HepG2 (cell line): ENCODE data around the gene ARIH2. TPM values are rescaled to one million over a fixed set of nuclear protein-coding genes. Genes with fewer than 3 reads are reported as not detected.

Source experiments
- ATAC-seq: fragments of 200-7000 bp; cut with Tn5 transposase; 3 replicates; pipeline ENCODE4 v1.9.1; 2020; ENCODE audit warnings: mild to moderate bottlenecking, moderate library complexity
- BruUV-seq: library from RNA; stranded (reverse); fragments of 400-500 nt; replicated peaks from 2 replicates; lab custom pipeline; 2021; lab: Mats Ljungman, UMichigan
- CTCF ChIA-PET: fragments of 300-600 bp; formaldehyde crosslinking; extraction: SDS; loops from one replicate; lab custom pipeline; 2021; ENCODE audit warnings: low total read pairs, inconsistent platforms, low intra/inter-chr PET ratio; lab: Yijun Ruan, JAX
- POLR2A ChIA-PET: fragments of 350-600 bp; sonication (Branson Sonifier 250); formaldehyde crosslinking; loops from one replicate; lab custom pipeline; 2020; ENCODE audit warnings: antibody characterized with exemption, inconsistent platforms; lab: Yijun Ruan, JAX
- DNase-seq: peaks from one replicate; pipeline ENCODE4 v3.0.0-alpha.2; 2015; ENCODE audit warnings: low spot score
- FAIRE-seq: peaks from 3 replicates; lab custom pipeline; 2011; peaks lifted over from hg19 to GRCh38; lab: Jason Lieb, UNC
- H2AFZ ChIP-seq: one replicate; pipeline ENCODE4 v1.6.1; 2011; ENCODE audit warnings: low read length, inconsistent platforms
- H3K27ac ChIP-seq: fragments of 300-600 bp; 3 replicates; pipeline ENCODE4 v1.8.0; 2011; ENCODE audit warnings: mixed run types, mild to moderate bottlenecking, mixed read lengths, low read length, inconsistent platforms; ENCODE audit not compliant: insufficient read depth; ENCODE audit errors: extremely low read length
- H3K27me3 ChIP-seq, 2 experiments: fragments of 200-600 bp in 1 of 2; 2 replicates in 1 of 2; 3 replicates in 1 of 2; pipeline versions ENCODE4 v1.6.0 to v1.8.0; 2011; ENCODE audit warnings: low read length in 2 of 2, mild to moderate bottlenecking in 2 of 2, moderate library complexity in 2 of 2, inconsistent platforms in 1 of 2; ENCODE audit not compliant: insufficient read depth in 2 of 2, control insufficient read depth in 1 of 2
- H3K36me3 ChIP-seq, 2 experiments: fragments of 200-600 bp in 1 of 2; replicated peaks in 1 of 2; 2 replicates in 1 of 2; 3 replicates in 1 of 2; pipeline versions ENCODE4 v1.5.1 to v1.8.0; 2011; ENCODE audit warnings: low read length in 2 of 2, inconsistent platforms in 1 of 2; ENCODE audit not compliant: insufficient read depth in 2 of 2, control insufficient read depth in 1 of 2
- H3K4me1 ChIP-seq: 2 replicates; pipeline ENCODE4 v1.5.1; 2012; ENCODE audit warnings: low read length, inconsistent platforms; ENCODE audit not compliant: insufficient read depth
- H3K4me2 ChIP-seq: 2 replicates; pipeline ENCODE4 v1.6.0; 2011; ENCODE audit warnings: low read depth, low read length, inconsistent platforms
- H3K4me3 ChIP-seq, 3 experiments: fragments of 200-600 bp in 1 of 3; sonication (generic), shearing (Covaris generic) in 1 of 3; replicated peaks in 1 of 3; 2 replicates each; pipeline ENCODE4 v1.5.1; 2011 to 2016; ENCODE audit warnings: low read length in 3 of 3, inconsistent platforms in 2 of 3, low read depth in 2 of 3, mild to moderate bottlenecking in 2 of 3, control low read depth in 1 of 3, mixed read lengths in 1 of 3; ENCODE audit not compliant: insufficient read depth in 1 of 3
- H3K79me2 ChIP-seq: one replicate; pipeline ENCODE4 v1.6.1; 2011; ENCODE audit warnings: low read length, inconsistent platforms; ENCODE audit not compliant: insufficient read depth
- H3K9ac ChIP-seq: 2 replicates; pipeline ENCODE4 v1.6.0; 2011; ENCODE audit warnings: mild to moderate bottlenecking, low read depth, low read length, inconsistent platforms; ENCODE audit not compliant: insufficient read depth
- H3K9me3 ChIP-seq: 2 replicates; pipeline ENCODE4 v1.5.1; 2012; ENCODE audit warnings: mild to moderate bottlenecking, low read length
- H4K20me1 ChIP-seq: 2 replicates; pipeline ENCODE4 v1.6.0; 2011; ENCODE audit warnings: inconsistent platforms, mild to moderate bottlenecking, low read length, moderate library complexity; ENCODE audit not compliant: insufficient read depth
- AHDC1 ChIP-seq: sonication (generic); formaldehyde crosslinking; IDR thresholded peaks from 2 replicates; pipeline ENCODE4 v1.5.1; 2020; ENCODE audit warnings: mild to moderate bottlenecking, missing genetic modification reagents, borderline replicate concordance
- CEBPB ChIP-seq: IDR thresholded peaks from 2 replicates; pipeline ENCODE4 v1.6.1; 2011; ENCODE audit warnings: low read depth, low read length, improper control_type of control experiment, borderline replicate concordance
- SATB2 ChIP-seq: sonication (generic); formaldehyde crosslinking; IDR thresholded peaks from 2 replicates; pipeline ENCODE4 v1.5.0; 2020; ENCODE audit warnings: missing genetic modification reagents
- ZNF124 ChIP-seq: sonication (generic); formaldehyde crosslinking; IDR thresholded peaks from 2 replicates; pipeline ENCODE4 v1.4.0; 2020; ENCODE audit warnings: missing genetic modification reagents
- ZSCAN21 ChIP-seq: sonication (generic); formaldehyde crosslinking; IDR thresholded peaks from 2 replicates; pipeline ENCODE4 v1.8.0; 2022; ENCODE audit warnings: mild to moderate bottlenecking, missing genetic modification reagents, moderate library complexity, borderline replicate concordance
- WGBS: methylation state at CpG from one replicate; pipeline ENCODE4 v1.1.6; 2017; ENCODE audit warnings: low lambda C conversion rate; 5-methylcytosine and 5-hydroxymethylcytosine counted together
- in situ Hi-C: cut with HindIII; loops from 2 replicates; pipeline ENCODE4 v1.10.0; 2017; ENCODE audit warnings: low pct_unique_long_range_greater_than_20kb; ENCODE audit not compliant: extremely low pct_ligation_motif_present
- intact Hi-C: fragments of 100-400 bp; cut with micrococcal nuclease; formaldehyde crosslinking; loops from one replicate; pipeline ENCODE4 v1.10.0; 2022; ENCODE audit not compliant: unreplicated experiment
- polyA plus RNA-seq, 8 experiments: library from polyadenylated mRNA; depleted of rRNA in 3 of 8; stranded (reverse) in 7 of 8; unstranded in 1 of 8; fragments of >200 nt; fragmentation: Illumina TruSeq in 4 of 8; extraction: Trizol in 4 of 8; gene quantifications; 2 replicates each; pipeline versions ENCODE4 v1.2.1 to v1.2.3, GENCODE V29; 2011 to 2016; ENCODE audit warnings: low read depth in 4 of 8, missing spikeins in 1 of 8, mixed read lengths in 1 of 8; ENCODE audit not compliant: insufficient read depth in 1 of 8
- total RNA-seq, 5 experiments: library from RNA; depleted of rRNA; stranded (reverse); fragments of >200 nt; fragmentation: Illumina TruSeq; extraction: Trizol; gene quantifications; 2 replicates each; pipeline ENCODE4 v1.2.3, GENCODE V29; 2016; ENCODE audit warnings: low read depth in 1 of 5

ARIH2 gene
- total and polyA plus RNA-seq, 2 of the 13 experiments (the other 11 are each of a cell fraction or from before 2014, with no cell fraction given): 64.8 to 83.3 TPM

DNA sequence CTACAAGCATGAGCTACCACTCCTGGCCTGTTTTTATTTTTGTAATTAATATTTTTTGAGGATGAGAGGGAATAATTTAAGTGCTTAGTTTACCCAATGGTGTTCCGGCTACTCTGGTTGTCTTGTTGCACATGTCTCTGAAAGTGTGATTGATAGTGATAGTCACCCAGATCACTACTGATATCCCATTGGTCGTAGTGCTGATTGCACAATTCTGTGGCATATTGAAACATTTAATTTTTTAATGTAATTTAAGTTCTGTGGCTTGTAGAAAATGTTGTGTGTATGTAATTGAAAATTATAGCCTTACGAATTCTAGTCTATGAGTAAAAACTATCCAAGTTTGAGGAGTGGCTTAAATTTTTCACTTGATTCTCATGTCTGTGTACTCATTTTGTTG lies 11.9 kb downstream of the ARIH2 start (continued):
- no peak for TF ChIP-seq AHDC1 (CRISPR knock-in tag)
- peak; percentile 72 for TF ChIP-seq CEBPB

DNA sequence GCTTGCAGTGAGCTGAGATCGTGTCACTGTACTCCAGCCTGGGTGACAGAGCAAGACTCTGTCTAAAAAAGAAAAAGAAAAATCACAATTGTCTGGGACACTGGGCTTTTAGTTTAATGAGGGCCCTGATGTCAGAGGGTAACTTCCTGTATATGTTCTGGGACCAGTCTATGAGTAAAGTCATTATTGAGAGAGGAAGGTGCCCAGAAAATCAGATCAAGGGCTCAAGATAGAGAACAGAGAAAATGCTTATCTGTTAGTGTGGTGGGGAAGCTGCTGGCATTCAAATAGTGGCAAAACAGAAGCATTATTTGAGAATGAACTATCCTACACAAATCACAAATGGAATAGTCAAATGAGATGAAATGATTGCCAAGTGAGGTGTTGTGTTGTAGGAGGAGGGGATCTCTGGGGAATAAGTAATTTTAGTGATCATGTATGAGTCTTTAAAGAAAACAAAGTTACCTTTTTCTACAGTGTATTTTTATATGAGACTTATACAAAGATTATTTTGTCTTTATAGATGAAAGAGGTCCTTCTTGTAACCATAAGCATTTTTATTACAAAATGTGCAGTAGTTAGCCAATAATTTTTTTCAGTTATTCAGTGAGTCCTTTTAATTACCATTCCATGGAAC lies 13.4 kb downstream of the ARIH2 start:
- H3K79me2 ChIP-seq: peaks cover 76% of the 10 kb centered on the region
- no TSS peak for BruUV-seq
- H3K9me3 ChIP-seq: no peaks in the 10 kb centered on the region
- FAIRE-seq: no peak
- ChIA-PET POLR2A (no interaction called here), CTCF (no interaction called here)
- H3K4me3 ChIP-seq: no peak overlapping the region
- H3K9ac ChIP-seq: no peak overlapping the region
- H3K27ac ChIP-seq: no peak overlapping the region
- H3K36me3 ChIP-seq: peaks cover 14 to 51% of the 10 kb centered on the region in 2 experiments
- in situ Hi-C loops (no loop called here), intact Hi-C loops (no loop called here)
- no peaks in the 10 kb centered on the region for H3K27me3 ChIP-seq
- peaks cover 28% of the 10 kb centered on the region for H3K4me1 ChIP-seq
- no peak for DNase-seq
- no peak for TF ChIP-seq ZNF124 (CRISPR knock-in tag)
- no peak for TF ChIP-seq ZSCAN21 (CRISPR knock-in tag)
- TF ChIP-seq SATB2 (CRISPR knock-in tag): no peak
- TF ChIP-seq, all 625 proteins: peak for 0
- ATAC-seq: no peak
- H2AFZ ChIP-seq: no peak overlapping the region
- peaks cover 18% of the 10 kb centered on the region for H4K20me1 ChIP-seq
- whole genome bisulfite sequencing: 85% methylated on average over 1 of the region's 1 CpG
- no peak overlapping the region for H3K4me2 ChIP-seq
